ENCODE measurements around the gene AGTRAP.

The AGTRAP gene

DNA sequence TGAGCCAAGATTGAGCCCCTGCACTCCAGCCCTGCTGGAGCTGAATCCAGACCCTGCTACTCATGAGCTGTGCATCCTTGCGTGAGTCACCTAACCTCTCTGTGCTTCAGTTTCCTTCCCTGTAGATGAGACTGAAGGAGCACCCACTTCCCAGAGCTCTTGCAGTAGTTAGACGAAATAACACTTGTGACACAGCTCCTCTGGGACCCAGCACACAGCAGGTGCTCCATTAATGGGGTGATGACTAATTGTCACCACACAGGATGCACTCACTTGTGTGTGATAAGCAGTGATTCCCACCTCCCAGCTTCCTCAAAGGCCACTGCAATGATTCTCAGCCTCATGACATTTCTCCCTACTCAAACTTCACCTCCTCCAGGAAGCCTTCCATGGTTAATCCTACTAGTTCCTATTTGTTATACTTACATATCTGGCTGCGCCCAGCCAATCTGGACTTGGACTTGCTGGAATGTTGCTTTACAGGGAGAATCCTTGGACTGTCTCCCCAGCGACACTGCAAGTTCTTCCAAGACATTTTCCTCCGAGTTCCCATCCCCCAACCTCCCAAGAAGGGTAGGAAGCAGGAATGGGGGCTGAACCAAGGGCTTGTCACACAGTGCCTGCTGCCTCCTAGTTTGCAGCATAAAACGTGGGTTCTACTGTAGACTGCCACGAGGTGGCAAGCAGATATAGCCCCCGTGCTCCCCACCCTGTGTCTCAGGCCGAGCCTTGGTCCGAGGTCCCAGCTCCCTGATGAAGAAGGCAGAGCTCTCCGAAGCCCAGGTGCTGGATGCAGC lies 27.2 kb upstream of the AGTRAP start:
- H3K27me3 ChIP-seq (ENCODE audit: insufficient read depth, low read length), result no peaks in the 10 kb centered on the region
- H3K4me3 ChIP-seq (ENCODE audit: low read length), result no peak overlapping the region
- H3K9me3 ChIP-seq (ENCODE audit: insufficient read depth, low read depth, low read length), result no peaks in the 10 kb centered on the region
- no peak overlapping the region for H3K27ac ChIP-seq (ENCODE audit: low read length)
- peaks cover 26% of the 10 kb centered on the region for H3K4me1 ChIP-seq (ENCODE audit: insufficient read depth, low read length)
- no peak overlapping the region for H3K9ac ChIP-seq (ENCODE audit: low read depth, low read length)
- peaks cover 19% of the 10 kb centered on the region; the same call in 1 of the 2 replicates for H3K36me3 ChIP-seq (ENCODE audit: insufficient read depth, low read depth, low read length)

DNA sequence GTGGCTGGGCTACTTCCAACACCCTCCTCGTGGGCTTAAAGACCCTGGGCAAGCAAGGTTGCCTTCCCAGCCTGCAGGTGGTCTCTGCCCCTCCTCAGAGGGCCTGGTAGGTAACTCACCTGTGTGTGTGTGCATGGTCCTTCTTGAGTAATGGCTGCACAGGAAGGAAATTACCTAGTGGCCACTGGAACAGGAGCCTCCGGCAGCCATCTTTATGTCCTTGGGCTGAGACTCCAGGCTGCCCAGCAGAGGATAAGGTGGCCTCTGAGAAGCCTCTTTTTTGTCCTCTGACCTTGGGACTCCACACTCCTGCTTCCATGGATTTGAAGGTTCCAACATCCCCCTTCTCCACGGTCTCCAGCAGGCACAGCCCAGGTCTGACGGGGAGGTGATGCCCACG lies 24.4 kb upstream of the AGTRAP start:
- no peaks in the 10 kb centered on the region for H3K9me3 ChIP-seq (ENCODE audit: insufficient read depth, low read depth, low read length)
- peaks cover 7% of the 10 kb centered on the region; the same call in 1 of the 2 replicates for H3K4me1 ChIP-seq (ENCODE audit: insufficient read depth, low read length)
- H3K9ac ChIP-seq (ENCODE audit: low read depth, low read length), result no peak overlapping the region
- peaks cover 25% of the 10 kb centered on the region for H3K36me3 ChIP-seq (ENCODE audit: insufficient read depth, low read depth, low read length)
- H3K27me3 ChIP-seq (ENCODE audit: insufficient read depth, low read length), result no peaks in the 10 kb centered on the region
- H3K4me3 ChIP-seq (ENCODE audit: low read length), result no peak overlapping the region
- H3K27ac ChIP-seq (ENCODE audit: low read length), result no peak overlapping the region

DNA sequence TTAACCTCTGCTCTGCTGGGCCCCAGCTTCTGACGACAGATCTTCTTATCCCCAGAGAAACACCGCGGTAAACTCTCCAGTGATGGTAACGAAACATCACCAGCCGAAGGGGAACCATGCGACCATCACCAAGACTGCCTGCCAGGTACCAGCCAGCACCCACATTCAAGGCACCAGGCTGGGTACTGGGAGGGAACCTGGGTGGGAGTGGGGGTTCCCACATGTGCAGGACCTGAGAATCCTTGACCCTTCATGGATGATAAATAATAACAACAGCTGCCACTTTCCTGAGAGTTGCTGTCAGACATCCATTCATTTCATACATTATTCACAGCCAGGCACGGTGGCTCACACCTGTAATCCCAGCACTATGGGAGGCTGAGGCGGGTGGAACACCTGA lies 23.7 kb upstream of the AGTRAP start:
- H3K4me3 ChIP-seq (ENCODE audit: low read length), result no peak overlapping the region
- no peaks in the 10 kb centered on the region for H3K27me3 ChIP-seq (ENCODE audit: insufficient read depth, low read length)
- peaks cover 6% of the 10 kb centered on the region; the same call in 1 of the 2 replicates for H3K4me1 ChIP-seq (ENCODE audit: insufficient read depth, low read length)
- no peak overlapping the region for H3K27ac ChIP-seq (ENCODE audit: low read length)
- H3K9me3 ChIP-seq (ENCODE audit: insufficient read depth, low read depth, low read length), result no peaks in the 10 kb centered on the region
- H3K9ac ChIP-seq (ENCODE audit: low read depth, low read length), result no peak overlapping the region
- peaks cover 25% of the 10 kb centered on the region for H3K36me3 ChIP-seq (ENCODE audit: insufficient read depth, low read depth, low read length)

DNA sequence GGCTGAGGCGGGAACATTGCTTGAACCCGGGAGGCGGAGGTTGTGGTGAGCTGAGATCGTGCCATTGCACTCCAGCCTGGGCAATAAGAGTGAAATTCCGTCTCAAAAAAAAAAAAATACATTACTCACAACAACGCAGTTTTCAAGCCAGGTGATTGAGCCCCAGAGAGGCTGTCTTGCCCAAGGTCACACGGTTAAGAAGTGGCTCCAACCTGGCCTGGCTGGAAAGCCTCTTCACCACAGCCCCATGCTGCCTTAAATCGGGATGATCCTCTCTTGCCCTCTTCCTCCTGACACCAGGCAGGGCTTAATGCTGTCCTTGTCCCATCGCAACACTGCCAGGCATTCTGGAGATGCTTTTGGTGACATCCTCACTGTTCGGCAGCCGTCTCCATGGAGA lies 22.8 kb upstream of the AGTRAP start:
- Histone ChIP-seq H3K9me3 (ENCODE audit: insufficient read depth, low read depth, low read length) (no peaks in the 10 kb centered on the region), H3K27me3 (ENCODE audit: insufficient read depth, low read length) (no peaks in the 10 kb centered on the region), H3K9ac (ENCODE audit: low read depth, low read length) (no peak overlapping the region), H3K36me3 (ENCODE audit: insufficient read depth, low read depth, low read length) (peaks cover 25% of the 10 kb centered on the region), H3K4me3 (ENCODE audit: low read length) (no peak overlapping the region), H3K27ac (ENCODE audit: low read length) (no peak overlapping the region), H3K4me1 (ENCODE audit: insufficient read depth, low read length) (no peaks in the 10 kb centered on the region)

DNA sequence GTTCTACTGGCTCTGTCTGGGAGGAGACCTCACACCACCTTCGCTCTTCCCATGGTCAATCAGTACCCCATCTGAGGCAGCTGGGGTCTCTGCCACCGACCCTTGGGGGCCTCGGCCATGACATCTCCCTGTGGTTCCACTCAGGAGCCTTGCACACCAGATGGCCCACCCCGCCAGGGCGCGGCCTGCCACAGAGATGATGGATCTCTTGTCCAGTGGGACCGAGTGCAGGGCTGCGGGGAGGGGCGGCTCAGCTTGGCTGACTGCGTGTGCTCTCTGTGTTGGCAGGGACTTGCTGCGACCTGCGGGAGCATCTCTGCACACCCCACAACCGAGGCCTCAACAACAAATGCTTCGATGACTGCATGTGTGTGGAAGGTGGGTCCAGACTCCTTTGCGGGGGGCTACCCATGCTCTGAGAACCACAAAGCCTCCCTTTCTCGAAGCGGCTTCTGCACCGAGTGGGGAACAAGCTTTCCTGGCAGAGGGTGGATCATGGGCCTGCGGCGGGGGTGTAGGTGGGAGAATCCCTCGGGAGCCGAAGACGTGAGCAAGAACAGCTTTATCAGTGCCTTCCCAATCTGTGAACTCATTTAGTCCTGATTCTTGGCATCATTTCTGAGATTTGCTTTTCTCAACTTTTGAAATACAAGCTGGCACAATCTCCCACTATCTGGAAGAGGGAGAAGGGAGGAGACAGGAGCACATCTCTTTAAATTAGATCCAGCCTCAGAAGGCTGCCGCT lies 20.9 kb upstream of the AGTRAP start:
- Histone ChIP-seq H3K9ac (ENCODE audit: low read depth, low read length) (no peak overlapping the region), H3K27me3 (ENCODE audit: insufficient read depth, low read length) (no peaks in the 10 kb centered on the region), H3K9me3 (ENCODE audit: insufficient read depth, low read depth, low read length) (no peaks in the 10 kb centered on the region), H3K36me3 (ENCODE audit: insufficient read depth, low read depth, low read length) (peaks cover 26% of the 10 kb centered on the region), H3K27ac (ENCODE audit: low read length) (no peak overlapping the region), H3K4me1 (ENCODE audit: insufficient read depth, low read length) (no peaks in the 10 kb centered on the region), H3K4me3 (ENCODE audit: low read length) (no peak overlapping the region)

DNA sequence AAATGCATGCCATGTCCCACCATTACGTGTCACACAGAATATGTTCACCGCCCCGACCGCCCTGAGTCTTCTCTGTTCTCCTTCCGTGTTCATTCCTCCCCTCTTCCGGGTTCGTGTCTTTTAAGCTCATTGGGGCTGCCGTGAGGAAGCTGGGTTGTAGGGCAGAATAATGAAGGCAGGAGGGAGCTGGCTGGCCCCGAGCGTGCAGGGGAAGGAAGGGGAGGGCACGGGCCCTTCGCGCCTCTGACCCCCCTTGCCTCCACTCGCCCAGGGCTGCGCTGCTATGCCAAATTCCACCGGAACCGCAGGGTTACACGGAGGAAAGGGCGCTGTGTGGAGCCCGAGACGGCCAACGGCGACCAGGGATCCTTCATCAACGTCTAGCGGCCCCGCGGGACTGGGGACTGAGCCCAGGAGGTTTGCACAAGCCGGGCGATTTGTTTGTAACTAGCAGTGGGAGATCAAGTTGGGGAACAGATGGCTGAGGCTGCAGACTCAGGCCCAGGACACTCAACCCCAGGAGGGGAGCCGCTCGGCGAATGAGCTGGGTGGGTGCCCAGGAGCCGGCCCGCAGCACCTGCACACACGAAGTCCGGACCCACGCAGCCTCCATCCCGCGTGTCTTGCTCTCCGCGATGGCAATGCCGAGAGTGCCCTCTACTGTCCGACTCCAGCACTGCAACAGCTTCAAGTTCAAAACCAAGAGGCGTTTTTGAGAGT lies 16.5 kb upstream of the AGTRAP start:
- no peak overlapping the region for H3K27ac ChIP-seq (ENCODE audit: low read length)
- H3K4me3 ChIP-seq (ENCODE audit: low read length), result no peak overlapping the region
- no peak overlapping the region for H3K9ac ChIP-seq (ENCODE audit: low read depth, low read length)

DNA sequence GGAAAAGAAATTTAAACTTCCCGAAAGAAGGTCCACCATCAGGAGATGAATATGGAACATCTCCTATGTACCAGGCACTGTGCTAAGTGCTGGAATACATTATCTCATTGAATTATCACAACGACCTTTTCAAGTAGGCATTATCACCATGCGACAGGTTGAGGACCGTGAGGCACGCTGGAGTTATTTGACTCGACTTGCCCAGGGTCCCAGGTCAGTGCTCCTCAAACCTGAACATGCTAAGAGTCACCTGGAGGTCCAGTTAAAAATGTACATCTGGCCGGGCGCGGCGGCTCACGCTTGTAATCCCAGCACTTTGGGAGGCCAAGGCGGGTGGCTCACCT lies 15.9 kb upstream of the AGTRAP start:
- no peaks in the 10 kb centered on the region for H3K4me1 ChIP-seq (ENCODE audit: insufficient read depth, low read length)
- no peak overlapping the region for H3K9ac ChIP-seq (ENCODE audit: low read depth, low read length)
- peaks cover 16% of the 10 kb centered on the region for H3K36me3 ChIP-seq (ENCODE audit: insufficient read depth, low read depth, low read length)
- H3K9me3 ChIP-seq (ENCODE audit: insufficient read depth, low read depth, low read length), result no peaks in the 10 kb centered on the region
- H3K4me3 ChIP-seq (ENCODE audit: low read length), result no peak overlapping the region
- no peaks in the 10 kb centered on the region for H3K27me3 ChIP-seq (ENCODE audit: insufficient read depth, low read length)
- H3K27ac ChIP-seq (ENCODE audit: low read length), result no peak overlapping the region

More for the DNA sequence above, 16.5 kb upstream of the AGTRAP start:
- H3K4me1 ChIP-seq (ENCODE audit: insufficient read depth, low read length), result no peaks in the 10 kb centered on the region
- H3K27me3 ChIP-seq (ENCODE audit: insufficient read depth, low read length), result no peaks in the 10 kb centered on the region
- H3K9me3 ChIP-seq (ENCODE audit: insufficient read depth, low read depth, low read length), result no peaks in the 10 kb centered on the region
- peaks cover 16% of the 10 kb centered on the region for H3K36me3 ChIP-seq (ENCODE audit: insufficient read depth, low read depth, low read length)

DNA sequence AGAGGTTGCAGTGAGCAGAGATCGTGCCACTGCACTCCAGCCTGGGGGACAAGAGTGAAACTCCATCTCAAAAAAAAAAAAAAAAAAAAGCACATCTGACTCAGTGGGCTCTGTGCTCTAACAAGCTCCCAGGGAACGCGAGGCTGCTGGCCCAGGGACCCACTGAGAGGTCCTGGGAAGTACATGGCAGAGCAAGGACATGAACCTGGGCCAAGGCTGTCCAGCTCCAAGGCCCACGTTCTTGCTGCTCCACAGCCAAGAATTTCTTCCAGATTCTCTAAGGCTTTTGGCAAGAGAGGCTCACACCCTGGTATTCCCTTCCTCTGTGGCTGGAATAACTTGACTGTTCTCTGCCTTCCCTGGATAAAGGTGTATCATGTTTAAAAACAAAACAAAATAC lies 15.4 kb upstream of the AGTRAP start:
- H3K9me3 ChIP-seq (ENCODE audit: insufficient read depth, low read depth, low read length), result no peaks in the 10 kb centered on the region
- peaks cover 16% of the 10 kb centered on the region for H3K36me3 ChIP-seq (ENCODE audit: insufficient read depth, low read depth, low read length)
- no peak overlapping the region for H3K9ac ChIP-seq (ENCODE audit: low read depth, low read length)
- H3K27ac ChIP-seq (ENCODE audit: low read length), result no peak overlapping the region
- peaks cover 4% of the 10 kb centered on the region for H3K4me1 ChIP-seq (ENCODE audit: insufficient read depth, low read length)
- no peak overlapping the region for H3K4me3 ChIP-seq (ENCODE audit: low read length)
- no peaks in the 10 kb centered on the region for H3K27me3 ChIP-seq (ENCODE audit: insufficient read depth, low read length)

DNA sequence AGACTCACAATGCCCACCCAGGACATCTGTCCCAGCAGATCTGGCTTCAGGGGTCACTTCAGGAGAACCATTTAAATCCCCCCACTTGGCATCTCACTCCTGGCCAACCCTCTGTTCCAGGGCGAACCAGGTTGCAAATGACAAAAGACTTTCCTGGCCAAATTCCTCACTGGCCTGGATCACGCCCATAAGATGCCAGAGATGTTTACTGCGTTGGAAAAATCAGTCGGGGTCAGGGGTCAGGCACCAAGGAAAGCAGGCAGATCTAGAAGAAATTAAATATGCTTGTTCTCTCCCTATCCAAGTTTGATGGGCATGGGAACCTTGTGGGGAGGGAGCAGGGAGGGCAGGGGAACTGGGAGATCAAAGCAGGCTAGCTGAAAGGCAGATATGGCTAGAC lies 14.6 kb upstream of the AGTRAP start:
- Histone ChIP-seq H3K36me3 (ENCODE audit: insufficient read depth, low read depth, low read length) (peaks cover 12% of the 10 kb centered on the region), H3K4me1 (ENCODE audit: insufficient read depth, low read length) (peaks cover 8% of the 10 kb centered on the region), H3K27me3 (ENCODE audit: insufficient read depth, low read length) (no peaks in the 10 kb centered on the region), H3K27ac (ENCODE audit: low read length) (no peak overlapping the region), H3K4me3 (ENCODE audit: low read length) (no peak overlapping the region), H3K9ac (ENCODE audit: low read depth, low read length) (no peak overlapping the region), H3K9me3 (ENCODE audit: insufficient read depth, low read depth, low read length) (no peaks in the 10 kb centered on the region)

DNA sequence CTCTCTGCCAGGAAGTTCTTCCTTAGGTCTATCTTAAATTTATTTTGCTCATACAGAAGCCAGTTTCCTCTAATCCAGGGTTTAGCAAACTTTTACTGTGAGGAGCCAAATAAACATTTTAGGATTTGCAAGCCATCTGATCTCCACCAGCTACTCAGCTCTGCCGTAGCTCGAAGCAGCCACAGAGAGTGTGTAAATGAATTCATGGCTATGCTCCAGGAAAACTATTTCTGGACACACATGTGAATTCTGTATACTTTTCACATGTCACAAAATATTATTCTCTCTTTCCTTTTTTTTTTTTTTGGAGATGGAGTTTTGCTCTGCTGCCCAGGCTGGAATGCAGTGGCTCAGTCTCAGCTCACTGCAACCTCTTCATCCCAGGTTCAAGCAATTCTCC lies 13.4 kb upstream of the AGTRAP start:
- peaks cover 8% of the 10 kb centered on the region for H3K4me1 ChIP-seq (ENCODE audit: insufficient read depth, low read length)

DNA sequence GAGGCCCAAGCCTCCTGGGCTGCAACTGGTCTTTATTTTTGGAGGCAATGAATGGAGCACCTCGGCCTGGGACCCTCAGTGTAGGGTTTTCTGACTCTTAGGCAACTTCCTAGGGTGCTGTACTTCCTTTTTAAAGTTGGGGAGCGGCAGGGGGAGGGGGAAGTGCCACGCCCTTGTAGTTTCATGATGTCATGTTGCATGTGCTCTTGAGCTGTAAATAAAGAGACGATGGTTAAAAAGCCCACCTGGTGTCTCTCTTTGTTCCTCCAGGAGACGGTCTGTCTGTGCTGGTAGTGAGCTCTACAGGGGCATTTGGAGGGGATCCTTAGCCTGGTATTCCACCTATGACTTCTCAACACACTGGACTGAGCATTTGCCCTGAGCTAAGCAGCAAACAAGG lies 10.3 kb upstream of the AGTRAP start:
- Histone ChIP-seq H3K9me3 (ENCODE audit: insufficient read depth, low read depth, low read length) (no peaks in the 10 kb centered on the region), H3K27me3 (ENCODE audit: insufficient read depth, low read length) (no peaks in the 10 kb centered on the region), H3K36me3 (ENCODE audit: insufficient read depth, low read depth, low read length) (peaks cover 6% of the 10 kb centered on the region), H3K27ac (ENCODE audit: low read length) (no peak overlapping the region), H3K9ac (ENCODE audit: low read depth, low read length) (peak overlapping the region; percentile 16; the same call in 1 of the 2 replicates), H3K4me3 (ENCODE audit: low read length) (no peak overlapping the region), H3K4me1 (ENCODE audit: insufficient read depth, low read length) (peaks cover 15% of the 10 kb centered on the region)

More for the DNA sequence above, 13.4 kb upstream of the AGTRAP start:
- Histone ChIP-seq H3K9ac (ENCODE audit: low read depth, low read length) (no peak overlapping the region), H3K36me3 (ENCODE audit: insufficient read depth, low read depth, low read length) (peaks cover 11% of the 10 kb centered on the region), H3K4me3 (ENCODE audit: low read length) (no peak overlapping the region), H3K9me3 (ENCODE audit: insufficient read depth, low read depth, low read length) (no peaks in the 10 kb centered on the region), H3K27me3 (ENCODE audit: insufficient read depth, low read length) (no peaks in the 10 kb centered on the region), H3K27ac (ENCODE audit: low read length) (no peak overlapping the region)

Measured in iPS-20b (cell line).